Measurements from ENCODE around the gene CAV2.

Gene CAV2

DNA sequence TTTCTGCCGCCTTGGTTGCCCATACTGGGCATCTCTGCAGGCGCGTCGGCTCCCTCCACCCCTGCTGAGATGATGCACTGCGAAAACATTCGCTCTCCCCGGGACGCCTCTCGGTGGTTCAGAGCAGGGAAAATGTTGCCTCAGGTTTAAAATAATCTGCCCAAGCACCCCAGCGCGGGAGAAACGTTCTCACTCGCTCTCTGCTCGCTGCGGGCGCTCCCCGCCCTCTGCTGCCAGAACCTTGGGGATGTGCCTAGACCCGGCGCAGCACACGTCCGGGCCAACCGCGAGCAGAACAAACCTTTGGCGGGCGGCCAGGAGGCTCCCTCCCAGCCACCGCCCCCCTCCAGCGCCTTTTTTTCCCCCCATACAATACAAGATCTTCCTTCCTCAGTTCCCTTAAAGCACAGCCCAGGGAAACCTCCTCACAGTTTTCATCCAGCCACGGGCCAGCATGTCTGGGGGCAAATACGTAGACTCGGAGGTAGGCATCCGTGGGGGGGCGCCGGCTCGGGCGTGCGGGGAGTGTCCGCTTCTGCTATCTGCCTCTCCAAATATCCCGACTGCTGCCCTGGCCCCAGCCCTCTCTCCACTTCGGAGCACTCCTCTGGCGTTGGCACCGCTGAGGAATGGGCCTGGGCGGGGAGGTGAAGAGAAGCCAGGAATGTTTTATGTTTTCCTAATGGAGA lies 25.2 kb downstream of the CAV2 start, which contains the start of gene CAV1:
Gene CAV1 (plus strand): TSS at position 428 of the 689 bp plus-strand sequence. CDS start 27 bp downstream, at position 455.
- peak; percentile 60 for DNase-seq (ENCODE audit: low spot score)

DNA sequence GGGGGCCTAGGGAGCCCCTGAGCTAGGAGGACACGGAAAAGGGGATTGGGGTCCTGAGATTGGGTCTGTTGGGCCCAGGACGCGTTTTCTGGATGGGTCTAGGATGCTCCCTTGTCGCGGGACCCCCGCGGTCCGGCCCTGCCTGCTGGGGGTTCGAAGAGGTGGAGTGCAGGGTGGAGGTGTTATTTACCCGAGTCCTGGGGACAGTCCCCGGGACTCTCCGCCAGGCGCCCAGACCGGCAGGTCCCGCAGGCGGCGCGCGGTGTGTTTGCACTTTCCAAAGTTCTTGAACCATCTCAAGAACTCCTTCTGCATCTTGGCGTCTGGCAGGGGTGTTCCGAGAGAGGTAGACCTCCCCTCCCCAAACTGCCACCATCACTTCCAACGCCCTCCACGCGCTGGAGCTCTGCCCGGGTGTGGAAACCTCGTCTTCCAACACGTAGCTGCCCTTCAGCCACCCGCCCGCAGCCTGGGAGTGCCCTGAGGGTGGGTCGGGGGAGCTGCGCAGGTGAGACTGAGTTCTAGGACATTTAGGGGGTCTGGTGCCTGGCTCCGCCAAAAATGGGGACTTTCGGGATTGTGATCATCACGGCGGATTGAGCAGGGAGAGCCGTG lies 25.9 kb downstream of the CAV2 start:
- peak; percentile 61 for DNase-seq (ENCODE audit: low spot score)

DNA sequence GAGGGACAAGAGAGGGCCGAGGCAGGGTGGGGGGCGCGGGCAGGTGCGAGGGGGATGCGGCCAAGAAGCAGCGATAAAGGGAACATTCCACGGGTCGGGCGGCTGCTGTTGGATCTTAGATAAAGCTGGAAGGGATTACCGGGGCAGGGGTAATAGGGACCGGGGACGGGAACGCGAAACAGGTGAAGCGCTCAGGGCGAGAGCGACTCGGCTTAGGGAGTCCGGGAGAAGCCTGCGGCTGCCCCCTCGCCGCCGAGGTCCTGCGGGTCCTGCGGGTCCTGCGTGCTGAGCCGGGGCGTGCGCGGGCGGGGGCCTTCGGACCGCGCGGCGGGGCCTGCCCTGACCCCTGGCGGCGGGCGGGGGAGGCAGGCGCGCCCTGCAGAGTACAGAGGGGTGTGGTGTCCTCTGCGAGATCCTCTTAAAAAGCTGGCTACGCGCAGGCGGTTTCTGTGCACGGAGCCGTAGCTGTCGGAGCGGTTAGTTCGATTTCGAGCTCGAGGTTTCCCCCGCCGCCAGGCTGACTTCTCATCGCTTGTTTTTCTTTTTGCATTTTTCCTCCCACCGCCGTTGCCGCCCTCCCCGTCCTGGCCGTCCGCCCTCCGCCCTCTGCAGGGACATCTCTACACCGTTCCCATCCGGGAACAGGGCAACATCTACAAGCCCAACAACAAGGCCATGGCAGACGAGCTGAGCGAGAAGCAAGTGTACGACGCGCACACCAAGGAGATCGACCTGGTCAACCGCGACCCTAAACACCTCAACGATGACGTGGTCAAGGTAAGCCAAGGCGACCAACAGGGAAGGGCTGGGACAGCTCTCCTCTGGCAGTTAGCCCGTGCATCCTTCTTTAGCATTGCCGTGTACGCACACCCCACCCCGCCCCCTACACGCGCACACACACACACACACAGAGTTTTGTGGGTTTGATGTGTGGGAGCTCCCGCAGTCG lies 26.6 kb downstream of the CAV2 start:
- peak; percentile 77 for DNase-seq (ENCODE audit: low spot score)

DNA sequence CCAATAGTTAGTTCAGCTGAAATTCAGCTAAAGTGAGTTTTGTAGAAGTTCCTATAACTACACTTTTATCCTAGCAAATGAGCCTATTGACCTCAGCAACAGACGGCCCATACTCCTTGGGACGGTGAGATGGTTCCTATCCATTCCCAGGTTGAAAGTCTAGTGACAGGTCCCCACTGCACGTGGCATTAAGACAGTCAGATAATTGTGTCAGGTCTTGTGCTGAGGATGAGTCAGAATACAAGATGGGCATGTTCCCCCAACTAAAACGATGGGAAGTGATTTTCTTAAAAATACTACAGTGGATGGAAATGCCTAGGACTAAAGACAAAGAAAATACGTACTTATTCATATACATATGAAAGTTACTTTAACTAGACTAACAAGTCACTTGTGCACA lies 27.4 kb downstream of the CAV2 start:
- DNase-seq (ENCODE audit: low spot score), result no peak

DNA sequence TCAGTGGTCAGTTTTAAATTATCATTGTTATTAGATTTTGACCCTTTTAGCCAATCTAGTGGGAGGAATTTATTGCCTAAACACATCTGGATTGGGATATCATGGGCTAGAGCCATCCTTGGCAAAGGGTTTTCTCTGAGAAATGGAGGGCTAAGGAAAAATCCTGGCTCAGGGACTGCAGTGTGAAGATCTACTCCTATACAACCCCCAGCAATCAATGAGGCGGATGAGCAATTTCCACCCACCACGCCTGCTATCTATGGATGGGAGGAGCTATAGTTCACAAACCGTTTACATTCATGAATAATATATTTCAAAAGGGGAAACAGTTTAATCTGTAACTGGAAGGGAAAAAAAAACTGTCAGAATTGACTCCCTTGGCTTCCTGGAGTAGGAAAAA lies 28.0 kb downstream of the CAV2 start:
- DNase-seq (ENCODE audit: low spot score), result no peak

DNA sequence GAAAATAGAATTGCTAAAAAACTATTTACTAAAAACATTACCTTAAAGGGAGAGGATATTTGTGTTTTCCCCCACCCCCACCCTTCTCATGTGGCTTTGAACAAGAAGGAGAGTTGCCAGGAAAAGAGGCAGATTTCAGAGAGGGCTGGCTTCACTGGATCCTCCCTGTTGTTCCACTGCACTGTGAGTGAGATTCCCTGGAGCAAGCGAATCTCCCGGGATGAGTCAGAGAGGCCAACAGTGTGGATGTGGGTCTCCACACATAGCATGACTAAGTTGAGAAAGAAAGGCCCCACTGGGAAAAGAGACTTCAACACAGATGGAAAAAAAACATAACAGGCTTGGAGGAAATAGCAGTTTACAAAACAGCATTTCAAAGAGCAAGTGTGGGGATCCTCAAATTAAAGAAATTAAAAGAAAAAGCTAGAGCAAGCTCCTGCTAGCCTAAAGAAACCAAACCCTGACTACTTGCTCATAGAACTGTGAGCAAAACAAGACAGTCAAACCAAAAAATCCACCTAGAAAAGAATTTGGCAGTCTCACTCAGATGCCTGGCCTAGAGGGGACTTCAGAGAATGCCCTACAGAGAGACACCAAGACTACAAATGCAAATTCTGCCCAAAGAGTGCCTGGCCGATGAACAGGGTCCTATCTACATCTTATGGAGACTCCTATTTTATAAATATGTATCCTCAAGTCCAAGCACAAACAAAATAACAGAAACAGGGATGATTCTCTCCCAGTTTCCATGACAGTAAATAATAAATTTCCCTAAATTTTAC lies 28.7 kb downstream of the CAV2 start:
- peak; percentile 19 for DNase-seq (ENCODE audit: low spot score)

DNA sequence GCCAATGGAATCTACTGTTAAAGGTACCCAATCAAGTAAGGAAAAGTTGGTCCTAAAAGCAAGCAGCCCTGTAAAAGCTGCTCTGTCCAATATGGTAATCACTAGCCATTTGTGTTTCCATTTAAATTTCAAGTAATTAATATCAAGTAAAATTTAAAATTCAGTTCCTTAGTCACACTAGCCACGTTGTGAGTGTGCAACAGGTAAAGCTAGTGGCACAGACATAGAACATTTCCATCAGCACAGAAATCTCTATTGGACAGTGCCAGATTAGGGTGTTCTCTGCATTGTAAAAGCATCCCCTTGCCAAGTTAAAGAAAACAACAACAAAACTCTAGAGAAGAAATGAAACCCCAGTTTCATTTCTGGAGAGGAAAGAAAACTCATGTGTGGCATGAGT lies 29.7 kb downstream of the CAV2 start:
- DNase-seq (ENCODE audit: low spot score), result no peak

DNA sequence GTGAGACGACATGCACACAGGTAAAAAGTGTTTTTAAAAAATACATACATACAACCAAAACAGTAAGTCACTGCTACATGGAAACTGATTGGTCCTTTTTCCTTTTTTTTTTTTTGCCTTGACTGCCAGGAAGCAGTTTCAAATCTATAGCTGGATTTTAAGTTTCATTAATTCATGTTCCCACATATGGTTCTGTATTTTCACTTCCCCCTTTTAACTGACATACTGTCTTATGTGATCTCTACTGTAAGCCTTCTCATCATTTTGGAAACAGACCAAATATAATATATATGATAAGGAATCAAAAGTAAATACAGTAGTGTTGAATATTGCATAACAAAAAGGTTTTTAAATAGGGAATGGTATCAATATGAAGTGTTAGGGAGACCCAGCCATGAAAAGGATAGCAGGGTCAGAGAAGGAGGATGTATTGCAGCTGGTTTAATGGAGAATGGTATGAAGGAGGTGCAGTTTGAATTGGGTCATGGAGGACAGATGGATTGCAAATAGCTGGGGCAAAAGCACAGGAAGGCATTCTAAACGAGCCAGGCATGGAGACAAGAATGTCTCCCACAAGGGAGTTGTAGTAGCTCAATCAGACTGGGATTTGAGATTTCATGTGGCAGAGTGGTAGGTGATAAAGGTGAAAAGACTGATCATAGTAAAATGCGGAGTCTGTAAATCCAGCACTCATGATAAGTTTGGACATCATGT lies 30.7 kb downstream of the CAV2 start:
- DNase-seq (ENCODE audit: low spot score), result no peak

DNA sequence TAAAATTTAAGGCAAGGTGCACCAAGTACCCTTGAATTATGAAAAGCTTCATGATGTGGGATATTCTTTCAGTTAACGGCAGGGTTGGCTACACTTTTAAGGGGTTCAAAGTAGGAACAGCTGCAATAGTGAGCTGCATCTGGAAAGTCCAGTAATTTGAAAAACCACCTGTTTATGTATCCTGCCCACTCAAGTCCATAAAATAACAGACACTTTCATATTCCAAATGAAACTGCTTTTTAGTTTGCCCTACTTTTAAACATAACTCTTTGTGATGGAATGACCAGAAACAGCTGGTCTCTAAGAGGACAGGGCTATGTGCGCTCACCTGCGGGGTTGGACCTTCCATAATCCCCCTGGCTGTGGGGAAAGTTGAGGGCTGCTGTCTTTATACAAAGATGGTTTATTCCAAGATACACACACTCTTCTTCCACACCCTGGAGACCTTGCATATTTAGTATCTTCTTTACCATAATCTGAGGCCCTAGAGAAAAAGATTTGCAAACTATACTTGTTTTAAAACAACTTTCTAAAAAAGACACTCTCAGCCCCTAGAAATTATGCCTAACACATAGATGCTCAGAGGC lies 32.7 kb downstream of the CAV2 start:
- DNase-seq (ENCODE audit: low spot score), result no peak

DNA sequence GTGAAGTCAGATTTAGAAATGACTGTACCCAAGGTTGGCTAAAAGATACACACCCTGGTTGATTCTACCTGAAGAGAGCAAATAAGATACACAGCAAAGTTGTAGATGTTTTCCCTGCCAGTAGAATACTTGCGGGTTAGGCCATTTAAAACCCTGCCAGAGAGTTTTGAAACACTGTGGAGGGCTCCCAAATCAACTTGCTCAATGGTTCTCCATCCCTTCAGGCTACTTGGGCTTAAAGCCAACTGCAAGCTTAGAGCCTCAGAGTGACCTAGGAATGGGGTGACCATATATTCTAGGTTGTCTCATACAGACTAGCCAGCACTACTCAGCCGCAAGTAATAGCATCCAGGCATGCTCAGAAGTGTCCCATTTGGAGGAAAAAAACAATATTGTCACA lies 35.3 kb downstream of the CAV2 start:
- no peak for DNase-seq (ENCODE audit: low spot score)

DNA sequence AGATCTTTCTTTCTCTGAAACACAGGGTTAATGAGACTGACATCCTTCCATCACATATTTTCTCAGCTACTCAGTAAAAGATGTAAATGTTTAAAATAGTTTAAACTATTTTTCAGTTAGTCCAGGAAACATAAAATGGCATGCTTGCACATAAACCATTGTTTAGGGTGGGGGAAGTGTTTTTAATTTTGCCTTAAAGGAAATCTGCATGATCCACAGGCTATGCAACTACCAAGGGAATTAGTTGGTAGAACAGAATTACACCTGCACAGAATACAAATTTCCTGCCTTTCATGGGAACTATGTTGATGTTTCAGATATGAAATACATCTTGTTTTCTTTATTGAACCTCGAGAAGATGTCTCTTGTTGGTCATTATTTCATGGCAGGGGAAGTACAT lies 35.9 kb downstream of the CAV2 start:
- DNase-seq (ENCODE audit: low spot score), result no peak

DNA sequence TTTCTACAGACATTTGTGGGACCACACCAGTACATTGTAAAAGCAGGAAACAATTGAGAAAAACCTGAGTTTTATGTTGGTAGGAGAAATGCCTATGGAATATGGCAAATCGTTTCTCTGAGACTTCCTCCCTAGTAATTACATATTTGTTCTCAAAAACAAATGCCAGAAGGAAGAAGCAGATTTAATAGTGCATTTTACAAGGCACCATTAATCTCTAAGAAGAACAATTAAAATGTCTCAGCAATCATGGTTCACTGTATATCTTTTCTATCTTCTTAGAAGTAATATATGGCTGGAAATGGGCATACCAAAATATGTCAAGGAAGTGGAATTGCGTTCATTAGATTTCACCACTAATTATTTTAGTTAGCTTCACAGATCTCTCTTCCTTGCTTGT lies 38.6 kb downstream of the CAV2 start:
- DNase-seq (ENCODE audit: low spot score), result no peak

DNA sequence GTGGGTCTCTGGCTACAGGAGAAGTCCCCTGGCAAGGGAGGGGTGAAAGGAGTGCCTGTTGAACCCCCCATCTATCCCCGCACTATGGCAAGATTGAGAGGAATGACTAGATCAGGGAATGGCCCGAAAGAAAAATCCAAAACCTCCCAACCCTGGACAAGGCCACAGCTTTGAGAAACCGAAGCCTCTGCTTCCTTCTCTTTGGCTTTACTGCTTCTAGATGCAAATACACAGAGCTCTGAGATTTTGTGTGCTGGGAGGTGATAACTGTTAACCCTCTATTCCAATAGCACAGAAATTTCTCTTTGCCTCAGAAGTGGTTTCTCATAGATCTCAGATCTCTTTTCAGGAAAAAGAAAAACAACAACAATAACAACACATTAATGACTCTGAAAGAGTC lies 40.3 kb downstream of the CAV2 start:
- no peak for DNase-seq (ENCODE audit: low spot score)

DNA sequence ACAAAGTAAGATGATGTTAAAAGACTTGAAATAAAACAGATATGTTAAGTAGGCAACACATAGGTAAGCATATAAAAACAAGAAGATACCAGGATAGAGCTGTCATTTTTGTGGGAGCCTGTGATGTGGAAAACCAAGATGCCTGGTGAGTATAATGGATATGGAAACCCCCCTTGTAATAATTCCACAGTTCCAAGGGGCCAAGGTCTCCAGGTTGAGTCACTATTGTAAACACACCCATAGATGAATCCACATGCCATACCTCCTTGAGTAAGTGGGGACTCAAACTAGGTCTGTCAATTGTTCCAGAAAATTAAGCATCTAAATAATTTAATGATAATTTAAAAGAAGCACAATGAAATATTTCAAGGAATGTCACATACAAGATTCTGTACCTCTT lies 41.2 kb downstream of the CAV2 start:
- DNase-seq (ENCODE audit: low spot score), result no peak

DNA sequence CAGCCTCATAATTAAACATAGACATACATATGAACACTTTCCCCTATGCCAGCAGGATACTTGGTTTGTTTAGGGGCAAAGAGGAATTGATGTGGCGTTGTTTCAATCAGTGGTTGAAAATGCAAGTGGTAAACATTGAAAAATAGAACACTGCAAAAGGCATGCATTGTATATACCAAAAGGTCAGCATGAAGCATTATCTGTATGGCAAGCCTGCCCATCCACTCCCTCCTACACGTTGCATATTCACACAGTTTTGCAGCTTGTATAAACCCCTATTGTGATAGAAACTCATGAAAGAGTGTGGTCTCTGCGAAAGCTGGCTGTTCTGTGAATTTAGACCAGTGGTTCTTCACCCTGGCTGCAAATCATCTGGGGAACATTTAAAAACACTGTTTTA lies 42.4 kb downstream of the CAV2 start:
- DNase-seq (ENCODE audit: low spot score), result no peak

DNA sequence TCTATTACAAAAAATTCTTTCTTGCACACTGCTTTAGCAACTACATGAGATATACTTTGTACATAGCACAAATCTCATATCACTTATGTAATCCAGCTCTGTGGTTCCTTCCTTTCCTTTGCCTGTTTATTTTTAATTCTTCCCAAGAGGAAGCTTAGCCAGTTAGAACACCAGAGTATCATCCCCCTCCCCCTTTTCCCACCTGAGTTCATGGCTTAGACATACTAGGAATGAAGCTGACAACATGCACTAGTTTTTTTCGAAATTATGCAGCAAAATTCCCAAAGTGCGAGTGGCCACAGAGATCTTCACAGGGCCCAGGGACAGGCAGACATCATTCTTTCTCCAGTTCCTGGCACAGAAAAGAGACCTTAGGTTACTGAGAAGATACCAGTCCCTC lies 43.1 kb downstream of the CAV2 start:
- no peak for DNase-seq (ENCODE audit: low spot score)

DNA sequence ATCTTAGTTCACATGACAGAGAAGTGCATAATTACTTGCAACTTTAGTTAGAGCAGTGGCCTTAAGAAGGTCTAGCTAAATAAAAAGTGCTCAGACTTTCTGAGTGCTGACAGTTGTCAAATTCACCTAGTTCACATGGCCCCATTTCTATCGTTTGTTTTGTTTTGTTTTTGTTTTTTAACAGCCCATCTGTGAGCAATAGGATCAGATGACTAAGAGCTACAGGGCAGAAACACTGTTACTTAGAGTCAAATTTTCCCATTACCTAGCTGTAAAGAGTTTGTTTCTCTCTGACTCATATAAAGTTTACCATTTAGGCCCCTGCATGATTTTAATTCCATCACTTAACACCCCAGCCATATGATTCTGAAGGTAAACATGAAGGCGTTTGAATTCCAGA lies 44.1 kb downstream of the CAV2 start:
- DNase-seq (ENCODE audit: low spot score), result no peak

DNA sequence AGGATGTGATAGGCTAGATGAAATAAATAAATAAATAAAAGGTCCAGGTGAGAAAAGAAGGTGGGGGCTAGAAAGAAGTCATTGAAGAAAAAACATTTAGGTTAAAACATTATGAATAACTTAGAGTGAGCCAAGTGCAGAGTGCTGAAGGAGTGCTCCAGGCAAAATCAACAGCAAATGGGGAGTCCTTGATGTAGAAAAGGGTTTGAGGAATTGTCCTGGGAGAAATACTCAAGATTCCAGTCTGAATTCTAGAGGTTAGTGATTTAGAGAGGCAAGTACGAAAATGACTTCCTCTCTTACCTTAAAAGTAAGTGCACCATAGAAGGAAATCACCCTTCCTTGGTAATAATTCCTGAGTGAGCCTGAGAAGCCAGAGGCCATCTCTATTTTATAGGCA lies 44.9 kb downstream of the CAV2 start:
- DNase-seq (ENCODE audit: low spot score), result no peak

DNA sequence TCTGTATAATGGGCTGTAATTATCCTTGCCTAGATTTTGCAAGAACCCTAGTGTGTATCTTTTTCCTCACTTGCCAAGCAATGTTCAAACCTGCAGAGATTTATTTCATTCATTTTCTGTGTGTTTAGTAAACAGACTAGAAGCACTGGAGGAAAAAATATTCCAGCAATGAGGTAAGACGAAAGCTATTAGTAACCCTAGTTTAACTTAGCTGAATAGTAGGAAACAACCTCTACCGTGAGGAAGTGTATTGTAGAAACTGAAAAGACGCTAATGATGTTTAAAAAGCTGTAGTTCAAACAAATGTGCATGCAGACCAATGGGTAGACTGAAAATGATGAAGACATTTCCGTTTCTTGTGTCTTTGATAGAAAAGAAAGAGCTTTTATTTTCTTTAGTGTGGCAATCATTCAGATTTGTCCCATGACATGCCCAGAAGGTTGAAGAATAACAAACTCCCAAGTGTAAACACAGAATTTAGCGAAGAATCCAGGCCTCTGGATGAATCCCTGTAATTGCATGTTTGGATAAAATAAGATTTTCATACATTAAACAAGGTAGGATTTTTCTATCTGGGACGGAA lies 46.0 kb downstream of the CAV2 start:
- no peak for DNase-seq (ENCODE audit: low spot score)

DNA sequence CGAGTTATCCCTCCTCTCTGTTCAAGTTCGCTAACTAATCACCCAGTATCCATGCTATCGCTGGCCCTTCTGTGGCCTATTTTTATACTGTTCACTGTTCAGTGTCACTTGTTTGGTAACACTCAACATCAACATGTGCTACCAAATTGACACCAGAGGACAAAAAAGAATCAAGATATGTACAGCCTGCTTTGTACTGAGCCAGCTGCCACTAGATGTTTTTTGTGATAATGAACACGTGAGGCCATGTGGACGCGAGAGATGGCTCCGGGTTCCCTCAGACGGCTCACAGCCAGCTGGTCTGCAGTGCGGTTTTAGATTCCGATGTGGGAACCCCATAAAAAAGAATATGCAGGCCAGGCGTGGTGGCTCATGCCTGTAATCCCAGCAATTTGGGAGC lies 46.5 kb downstream of the CAV2 start:
- DNase-seq (ENCODE audit: low spot score), result no peak

DNA sequence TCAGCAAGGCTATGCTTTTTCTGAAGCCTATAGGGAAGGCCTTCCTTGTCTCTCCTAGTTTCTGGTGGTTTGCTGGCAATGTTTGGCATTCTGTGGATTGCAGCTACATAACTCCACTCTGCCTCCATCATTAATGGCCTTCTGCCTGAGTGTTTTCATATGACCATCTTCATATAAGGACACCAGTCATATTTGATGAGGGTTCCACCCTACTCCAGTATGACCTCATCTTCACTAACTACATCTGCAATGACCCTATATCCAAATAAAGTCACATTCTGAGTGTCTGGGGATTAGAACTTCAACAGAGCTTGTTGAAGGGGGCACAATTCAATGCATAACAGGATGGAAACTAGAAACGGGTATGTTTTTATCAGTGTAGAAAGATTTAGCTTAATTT lies 47.4 kb downstream of the CAV2 start:
- DNase-seq (ENCODE audit: low spot score), result no peak
